SK-N-SH (cell line): ENCODE measurements around the gene FOXL1. TPM values are rescaled to one million over a fixed set of nuclear protein-coding genes. Genes with fewer than 3 reads are reported as not detected.

ENCODE experiments used
- CTCF ChIA-PET: fragments of 300-600, 350-600 bp; formaldehyde crosslinking; extraction: SDS; loops from one replicate; lab custom pipeline; 2021; lab: Yijun Ruan, JAX
- POLR2A ChIA-PET: fragments of 350-600 bp; sonication (Branson Sonifier 250); formaldehyde crosslinking; extraction: SDS; loops from one replicate; lab custom pipeline; 2020; ENCODE audit warnings: antibody characterized with exemption, inconsistent platforms; lab: Yijun Ruan, JAX
- DNase-seq: peaks from one replicate; pipeline ENCODE4 v3.0.0; 2012
- H2AFZ ChIP-seq: fragments of 200-600 bp; sonication (generic); 2 replicates; pipeline ENCODE4 v1.8.1; 2016; ENCODE audit warnings: antibody characterized with exemption, mild to moderate bottlenecking, low read depth
- H3F3A ChIP-seq: fragments of 200-600 bp; sonication (generic); replicated peaks from 2 replicates; pipeline ENCODE3; 2016; ENCODE audit warnings: antibody characterized with exemption, mild to moderate bottlenecking; ENCODE audit not compliant: insufficient read depth
- H3K27ac ChIP-seq, 2 experiments: fragments of 200-500 bp in 1 of 2; fragments of 200-600 bp in 1 of 2; sonication (Bioruptor generic) in 1 of 2; sonication (generic), shearing (Covaris generic) in 1 of 2; 2 replicates each; pipeline versions ENCODE4 v1.5.1 to v1.6.1; 2014 to 2016; ENCODE audit warnings: low read depth in 2 of 2, inconsistent platforms in 1 of 2, low read length in 1 of 2, mild to moderate bottlenecking in 1 of 2, mixed read lengths in 1 of 2
- H3K27me3 ChIP-seq: fragments of 200-600 bp; sonication (generic), shearing (Covaris generic); 2 replicates; pipeline ENCODE4 v1.6.1; 2016; ENCODE audit warnings: mixed run types; ENCODE audit not compliant: insufficient read depth
- H3K36me3 ChIP-seq, 2 experiments: fragments of 200-500 bp in 1 of 2; fragments of 200-600 bp in 1 of 2; sonication (Bioruptor generic) in 1 of 2; sonication (generic) in 1 of 2; replicated peaks in 1 of 2; 2 replicates each; pipeline versions ENCODE3 to v1.5.1; 2014 to 2016; ENCODE audit warnings: low read length in 1 of 2, mild to moderate bottlenecking in 1 of 2; ENCODE audit not compliant: insufficient read depth in 2 of 2, control insufficient read depth in 1 of 2
- H3K4me1 ChIP-seq, 2 experiments: fragments of 200-500 bp in 1 of 2; fragments of 200-600 bp in 1 of 2; sonication (Bioruptor generic) in 1 of 2; sonication (generic), shearing (Covaris generic) in 1 of 2; 2 replicates each; pipeline versions ENCODE4 v1.5.1 to v1.6.1; 2014 to 2016; ENCODE audit warnings: low read depth in 1 of 2, low read length in 1 of 2, mixed run types in 1 of 2; ENCODE audit not compliant: insufficient read depth in 2 of 2, control insufficient read depth in 1 of 2
- H3K4me2 ChIP-seq: fragments of 200-600 bp; sonication (generic), shearing (Covaris generic); 2 replicates; pipeline ENCODE4 v1.6.1; 2017; ENCODE audit warnings: mixed run types
- H3K4me3 ChIP-seq, 2 experiments: fragments of 200-500 bp in 1 of 2; fragments of 200-600 bp in 1 of 2; sonication (Bioruptor generic) in 1 of 2; sonication (generic), shearing (Covaris generic) in 1 of 2; 2 replicates each; pipeline versions ENCODE4 v1.5.1 to v1.8.1; 2014 to 2016; ENCODE audit warnings: low read depth in 2 of 2, inconsistent platforms in 1 of 2, low read length in 1 of 2, mild to moderate bottlenecking in 1 of 2, mixed read lengths in 1 of 2, moderate library complexity in 1 of 2
- H3K79me2 ChIP-seq: fragments of 200-600 bp; sonication (generic); 2 replicates; pipeline ENCODE4 v1.8.1; 2017; ENCODE audit warnings: mild to moderate bottlenecking; ENCODE audit not compliant: insufficient read depth
- H3K9ac ChIP-seq: fragments of 200-600 bp; sonication (generic); 2 replicates; pipeline ENCODE4 v1.6.1; 2017; ENCODE audit warnings: mixed run types
- H3K9me2 ChIP-seq: fragments of 200-600 bp; sonication (generic); 2 replicates; pipeline ENCODE4 v1.6.1; 2017; ENCODE audit warnings: mixed run types
- H3K9me3 ChIP-seq: fragments of 200-600 bp; sonication (generic); 2 replicates; pipeline ENCODE4 v1.6.1; 2017; ENCODE audit warnings: mixed run types, mild to moderate bottlenecking, moderate library complexity
- H4K20me1 ChIP-seq: fragments of 200-600 bp; sonication (generic); 2 replicates; pipeline ENCODE4 v1.6.1; 2017; ENCODE audit warnings: mild to moderate bottlenecking, mixed run types; ENCODE audit not compliant: insufficient read depth
- GABPA ChIP-seq: IDR thresholded peaks from 2 replicates; pipeline ENCODE4 v1.4.0; 2012; ENCODE audit warnings: low read depth, mild to moderate bottlenecking
- SMC3 ChIP-seq: IDR thresholded peaks from 2 replicates; pipeline ENCODE4 v1.6.1; 2012; ENCODE audit warnings: low read depth, low read length, improper control_type of control experiment
- TCF12 ChIP-seq: IDR thresholded peaks from 2 replicates; pipeline ENCODE4 v1.4.0; 2012
- TEAD4 ChIP-seq: IDR thresholded peaks from 2 replicates; pipeline ENCODE4 v1.4.0; 2012; ENCODE audit warnings: mild to moderate bottlenecking, borderline replicate concordance; ENCODE audit not compliant: insufficient read depth
- YY1 ChIP-seq: IDR thresholded peaks from 2 replicates; pipeline ENCODE4 v1.4.0; 2012; ENCODE audit warnings: low read depth, mild to moderate bottlenecking
- whole genome bisulfite sequencing: methylation state at CpG from one replicate; pipeline ENCODE4 v1.1.6; 2017; ENCODE audit warnings: low lambda C conversion rate; 5-methylcytosine and 5-hydroxymethylcytosine counted together
- polyA plus RNA-seq, 3 experiments: library from polyadenylated mRNA; depleted of rRNA; stranded (reverse); fragments of >200 nt; gene quantifications; 2 replicates each; pipeline ENCODE4 v1.2.3, GENCODE V29; 2012
- TF ChIP-seq, protein P1 (sequence below): fragments of 150-350 bp; IDR thresholded peaks from 2 replicates; pipeline ENCODE4 v1.6.1; 2017; ENCODE audit warnings: antibody characterized with exemption, low read length, low read depth, borderline replicate concordance
- TF ChIP-seq, protein P2 (sequence below): IDR thresholded peaks from 2 replicates; pipeline ENCODE4; 2012
- TF ChIP-seq, protein P3 (sequence below): IDR thresholded peaks from 2 replicates; pipeline ENCODE4 v1.4.0; 2012; ENCODE audit warnings: low read depth, borderline replicate concordance

Gene FOXL1
- polyA plus RNA-seq, 1 of the 3 experiments (the other 2 are of a cell fraction) = 2.5 TPM

DNA sequence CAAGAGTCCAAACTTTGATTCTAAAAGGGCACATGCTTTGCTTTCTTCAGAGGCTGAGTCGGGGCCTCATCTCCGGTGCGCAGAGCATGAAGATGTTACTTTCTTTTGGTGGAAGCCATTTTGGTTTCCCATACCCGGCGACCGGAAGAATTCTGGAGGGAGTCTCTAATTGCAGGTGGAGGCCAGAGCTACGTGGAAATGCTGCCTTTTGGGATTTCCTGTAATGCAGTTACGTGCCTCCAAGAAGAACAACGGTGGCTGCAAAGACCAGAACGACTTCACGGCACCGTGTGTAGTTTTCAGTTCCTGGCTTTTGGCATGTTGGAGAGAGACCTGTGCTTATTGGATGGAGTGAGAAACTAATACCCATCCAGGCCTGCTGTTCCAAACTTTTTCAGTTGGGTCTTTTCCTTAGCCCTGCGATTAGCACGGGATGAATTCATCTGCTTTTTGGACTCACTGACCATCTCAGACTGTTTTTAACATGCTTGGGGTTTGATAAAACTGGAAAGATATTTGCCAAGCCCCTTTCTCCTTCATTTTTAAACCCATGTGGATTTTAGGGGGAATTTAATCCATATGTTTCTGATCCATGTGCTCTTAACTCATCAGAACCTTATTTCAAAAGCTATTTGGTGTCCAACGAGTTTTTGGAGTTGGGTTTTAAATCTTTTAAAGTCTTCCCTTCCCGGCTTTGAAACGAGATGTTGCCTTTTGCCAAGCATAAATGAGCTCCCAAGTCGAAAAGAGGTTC is 19.0 kb downstream of the FOXL1 start:
- DNase-seq = no peak
- H3K9me3 ChIP-seq = no peaks in the 10 kb centered on the region
- no peak overlapping the region for H3K4me2 ChIP-seq
- no peaks in the 10 kb centered on the region for H4K20me1 ChIP-seq
- H3K4me3 ChIP-seq = no peak overlapping the region
- ChIA-PET POLR2A (no interaction called here), CTCF (no interaction called here)
- peaks cover 2 to 13% of the 10 kb centered on the region in 2 experiments; a peak in 2 of 4 replicates for H3K4me1 ChIP-seq
- no peaks in the 10 kb centered on the region for H3K27me3 ChIP-seq
- H3K9ac ChIP-seq = no peak overlapping the region
- H3K36me3 ChIP-seq = no peaks in the 10 kb centered on the region
- TF ChIP-seq, protein P1, sequence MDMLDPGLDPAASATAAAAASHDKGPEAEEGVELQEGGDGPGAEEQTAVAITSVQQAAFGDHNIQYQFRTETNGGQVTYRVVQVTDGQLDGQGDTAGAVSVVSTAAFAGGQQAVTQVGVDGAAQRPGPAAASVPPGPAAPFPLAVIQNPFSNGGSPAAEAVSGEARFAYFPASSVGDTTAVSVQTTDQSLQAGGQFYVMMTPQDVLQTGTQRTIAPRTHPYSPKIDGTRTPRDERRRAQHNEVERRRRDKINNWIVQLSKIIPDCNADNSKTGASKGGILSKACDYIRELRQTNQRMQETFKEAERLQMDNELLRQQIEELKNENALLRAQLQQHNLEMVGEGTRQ = no peak
- WGBS = 56% methylated on average over 18 of the region's 18 CpGs
- H3K79me2 ChIP-seq = peaks cover 2% of the 10 kb centered on the region; the same call in 1 of the 2 replicates
- H3K27ac ChIP-seq = peak overlapping the region in 1 of 2 experiments; percentile 58; a peak in 1 of 4 replicates
- no peaks in the 10 kb centered on the region for H3K9me2 ChIP-seq
- H2AFZ ChIP-seq = peak overlapping the region; percentile 24; the same call in 1 of the 2 replicates
- peaks cover 16% of the 10 kb centered on the region for H3F3A ChIP-seq

DNA sequence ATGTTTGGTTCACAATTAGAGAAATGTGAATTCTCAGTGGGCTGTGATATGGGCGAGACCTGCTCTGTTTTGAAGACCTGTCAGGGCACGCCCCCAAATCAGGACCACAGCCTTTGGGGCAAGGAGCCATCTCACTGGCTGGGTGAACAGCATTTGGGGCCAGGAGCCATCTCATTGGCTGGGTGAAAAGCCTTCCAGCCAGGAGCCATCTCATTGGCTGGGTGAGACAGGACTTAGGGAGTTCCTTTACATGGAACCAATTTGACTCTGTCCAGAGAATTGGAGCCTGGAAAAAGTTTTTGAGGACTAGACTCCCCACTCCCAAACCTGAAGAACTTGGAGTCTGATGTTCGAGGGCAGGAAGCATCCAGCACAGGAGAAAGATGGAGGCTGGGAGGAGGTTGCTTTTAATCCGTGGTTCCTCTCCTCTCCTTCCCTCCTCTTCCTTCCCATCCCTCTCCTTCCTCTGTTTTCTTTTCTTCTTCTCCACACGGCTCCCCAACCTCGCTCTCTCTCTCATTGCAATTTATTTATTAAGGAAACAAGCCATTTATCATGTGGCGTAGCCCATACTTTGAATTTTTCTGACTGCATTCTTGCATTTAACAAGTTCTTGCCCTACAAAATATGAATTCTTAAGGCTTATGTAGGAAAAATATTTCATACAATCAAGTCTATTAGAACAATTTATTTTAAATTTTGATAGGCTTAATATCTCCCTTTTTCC is 19.7 kb downstream of the FOXL1 start:
- TF ChIP-seq YY1 (no peak), TCF12 (no peak), SMC3 (no peak), GABPA (no peak), TEAD4 (no peak)
- TF ChIP-seq, protein P2, sequence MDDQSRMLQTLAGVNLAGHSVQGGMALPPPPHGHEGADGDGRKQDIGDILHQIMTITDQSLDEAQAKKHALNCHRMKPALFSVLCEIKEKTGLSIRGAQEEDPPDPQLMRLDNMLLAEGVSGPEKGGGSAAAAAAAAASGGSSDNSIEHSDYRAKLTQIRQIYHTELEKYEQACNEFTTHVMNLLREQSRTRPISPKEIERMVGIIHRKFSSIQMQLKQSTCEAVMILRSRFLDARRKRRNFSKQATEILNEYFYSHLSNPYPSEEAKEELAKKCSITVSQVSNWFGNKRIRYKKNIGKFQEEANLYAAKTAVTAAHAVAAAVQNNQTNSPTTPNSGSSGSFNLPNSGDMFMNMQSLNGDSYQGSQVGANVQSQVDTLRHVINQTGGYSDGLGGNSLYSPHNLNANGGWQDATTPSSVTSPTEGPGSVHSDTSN = no peak
- TF ChIP-seq, protein P3, sequence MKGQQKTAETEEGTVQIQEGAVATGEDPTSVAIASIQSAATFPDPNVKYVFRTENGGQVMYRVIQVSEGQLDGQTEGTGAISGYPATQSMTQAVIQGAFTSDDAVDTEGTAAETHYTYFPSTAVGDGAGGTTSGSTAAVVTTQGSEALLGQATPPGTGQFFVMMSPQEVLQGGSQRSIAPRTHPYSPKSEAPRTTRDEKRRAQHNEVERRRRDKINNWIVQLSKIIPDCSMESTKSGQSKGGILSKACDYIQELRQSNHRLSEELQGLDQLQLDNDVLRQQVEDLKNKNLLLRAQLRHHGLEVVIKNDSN = no peak
- H3K27ac ChIP-seq = peak overlapping the region in 1 of 2 experiments; percentile 58; a peak in 3 of 4 replicates
- whole genome bisulfite sequencing = 32% methylated on average over 7 of the region's 7 CpGs
- H3K9me3 ChIP-seq = no peaks in the 10 kb centered on the region
- H3K9ac ChIP-seq = peak overlapping the region; percentile 16; the same call in 1 of the 2 replicates
- DNase-seq = no peak
- H3K36me3 ChIP-seq = no peaks in the 10 kb centered on the region
- peaks cover 2% of the 10 kb centered on the region; the same call in 1 of the 2 replicates for H3K79me2 ChIP-seq
- H3K4me3 ChIP-seq = no peak overlapping the region
- ChIA-PET POLR2A (no interaction called here), CTCF (no interaction called here)
- no peaks in the 10 kb centered on the region for H3K27me3 ChIP-seq
- H3K9me2 ChIP-seq = no peaks in the 10 kb centered on the region
- H3K4me1 ChIP-seq = peaks cover 2 to 13% of the 10 kb centered on the region in 2 experiments; a peak in 2 of 4 replicates
- H2AFZ ChIP-seq = peak overlapping the region; percentile 24; the same call in 1 of the 2 replicates
- H3K4me2 ChIP-seq = peak overlapping the region; percentile 28
- H4K20me1 ChIP-seq = no peaks in the 10 kb centered on the region
- peaks cover 16% of the 10 kb centered on the region for H3F3A ChIP-seq
